Vagina (tissue), 2 donors: ENCODE measurements around the gene B3GAT3. TPM values are rescaled to one million over a fixed set of nuclear protein-coding genes. Genes with fewer than 3 reads are reported as not detected.
"Not testable (repeated sequence)": the region's sequence is repeated elsewhere in the genome, so short reads cannot be mapped to it uniquely, and the experiment has no call there.

Experiments used
- DNase-seq, 2 donors: peaks; one replicate each; pipeline ENCODE4 v3.0.0-alpha.2; 2017; ENCODE audit errors: extremely low spot score in 2 of 2
- H3K27ac ChIP-seq: fragments of 200-600 bp; sonication (generic); one replicate; pipeline ENCODE4 v1.5.1; 2019
- H3K27me3 ChIP-seq: fragments of 200-600 bp; sonication (generic); one replicate; pipeline ENCODE4 v1.5.1; 2019
- H3K36me3 ChIP-seq, 2 donors: fragments of 200-600 bp; sonication (generic); one replicate each; pipeline ENCODE4 v1.5.1; 2017 to 2019
- H3K4me1 ChIP-seq: fragments of 200-600 bp; sonication (generic); one replicate; pipeline ENCODE4 v1.5.1; 2019
- H3K4me3 ChIP-seq, 2 donors: fragments of 200-600 bp; sonication (generic); 1 replicate in 1 of 2; 2 replicates in 1 of 2; pipeline ENCODE4 v1.5.1; 2016 to 2019
- H3K9me3 ChIP-seq: fragments of 200-600 bp; sonication (generic); one replicate; pipeline ENCODE4 v1.5.1; 2019
- CTCF ChIP-seq, 3 experiments: fragments of 450-650 bp in 2 of 3; fragments of 200-600 bp in 1 of 3; sonication (generic) in 1 of 3; IDR thresholded peaks; one replicate each; pipeline ENCODE4 v1.5.1; 2017 to 2019; ENCODE audit warnings: antibody characterized with exemption in 3 of 3, mild to moderate bottlenecking in 2 of 3, moderate library complexity in 2 of 3
- POLR2A ChIP-seq, 2 donors: fragments of 450-650 bp; IDR thresholded peaks; one replicate each; pipeline ENCODE4 v1.6.1; 2017; ENCODE audit warnings: antibody characterized with exemption in 2 of 2, mild to moderate bottlenecking in 2 of 2, moderate library complexity in 2 of 2
- POLR2AphosphoS5 ChIP-seq, 2 donors: sonication (generic); formaldehyde crosslinking; IDR thresholded peaks; one replicate each; pipeline ENCODE4 v1.9.0; 2017; ENCODE audit warnings: antibody characterized with exemption in 2 of 2, mild to moderate bottlenecking in 2 of 2, low read depth in 1 of 2; ENCODE audit not compliant: insufficient read depth in 1 of 2
- intact Hi-C: fragments of 100-400 bp; cut with DNase I; formaldehyde crosslinking; loops from one replicate; pipeline ENCODE4 v1.15.1; 2023
- total RNA-seq: library from RNA; depleted of rRNA; stranded (reverse); fragments of >200 nt; gene quantifications from one replicate; pipeline ENCODE4 v1.2.3, GENCODE V29; 2016

B3GAT3 gene
- total RNA-seq, 1 donor from 2014 or later, result 41.7 TPM

GRCh38 chr11:62573006-62573591, 48.7 kb downstream of the B3GAT3 start:
- TF ChIP-seq CTCF (IDR thresholded peaks at IDR 0.05) (no peak), POLR2AphosphoS5 (IDR thresholded peaks at IDR 0.05; ENCODE audit: insufficient read depth in 1 of 2, low read depth in 1 of 2) (no peak), POLR2A (IDR thresholded peaks at IDR 0.05) (no peak)
- intact Hi-C loops, result no loop called here

GRCh38 chr11:62572431-62572830, 49.4 kb downstream of the B3GAT3 start:
- intact Hi-C loops, result no loop called here
- Histone ChIP-seq H3K9me3 (no peaks in the 10 kb centered on the region), H3K4me1 (peaks cover 54% of the 10 kb centered on the region), H3K36me3 (peaks cover 0 to 57% of the 10 kb centered on the region in 2 donors), H3K27me3 (no peaks in the 10 kb centered on the region), H3K4me3 (peak overlapping the region; percentile 53 to 84), H3K27ac (peak overlapping the region; percentile 100)
- DNase-seq, result no peak
- TF ChIP-seq POLR2AphosphoS5 (IDR thresholded peaks at IDR 0.05; ENCODE audit: insufficient read depth in 1 of 2, low read depth in 1 of 2) (no peak), POLR2A (IDR thresholded peaks at IDR 0.05) (no peak), CTCF (IDR thresholded peaks at IDR 0.05) (no peak)

More at GRCh38 chr11:62573006-62573591, 48.7 kb downstream of the B3GAT3 start:
- Histone ChIP-seq H3K9me3 (no peaks in the 10 kb centered on the region), H3K4me3 (peak overlapping the region; percentile 53 to 84), H3K36me3 (peaks cover 0 to 52% of the 10 kb centered on the region in 2 donors), H3K27me3 (no peaks in the 10 kb centered on the region), H3K4me1 (peaks cover 54% of the 10 kb centered on the region), H3K27ac (peak overlapping the region; percentile 100)
- DNase-seq, result no peak

- DNase-seq, H3K27ac ChIP-seq, H3K9me3 ChIP-seq, intact Hi-C loops, H3K27me3 ChIP-seq, H3K4me3 ChIP-seq: not testable (repeated sequence)
- Histone ChIP-seq H3K36me3 (peaks cover 0 to 60% of the 10 kb centered on the region in 2 donors), H3K4me1 (peaks cover 48% of the 10 kb centered on the region)
These were observed 50.3 kb downstream of the B3GAT3 start for GRCh38 chr11:62571493-62571892.

GRCh38 chr11:62570903-62571302, 50.9 kb downstream of the B3GAT3 start:
- intact Hi-C loops, H3K4me3 ChIP-seq, H3K9me3 ChIP-seq, DNase-seq, H3K27me3 ChIP-seq, H3K27ac ChIP-seq: not testable (repeated sequence)
- peaks cover 0 to 62% of the 10 kb centered on the region in 2 donors for H3K36me3 ChIP-seq
- H3K4me1 ChIP-seq, result peaks cover 42% of the 10 kb centered on the region

- TF ChIP-seq CTCF (IDR thresholded peaks at IDR 0.05) (no peak), POLR2AphosphoS5 (IDR thresholded peaks at IDR 0.05; ENCODE audit: insufficient read depth in 1 of 2, low read depth in 1 of 2) (no peak), POLR2A (IDR thresholded peaks at IDR 0.05) (no peak)
- intact Hi-C loops, result no loop called here
- no peak overlapping the region for H3K4me3 ChIP-seq
- H3K4me1 ChIP-seq, result peaks cover 29% of the 10 kb centered on the region
- H3K27ac ChIP-seq, result no peak overlapping the region
- H3K36me3 ChIP-seq, result peaks cover 0 to 74% of the 10 kb centered on the region in 2 donors
- H3K27me3 ChIP-seq, result no peaks in the 10 kb centered on the region
- H3K9me3 ChIP-seq, result no peaks in the 10 kb centered on the region
- no peak for DNase-seq
These were observed 52.2 kb downstream of the B3GAT3 start for GRCh38 chr11:62569611-62570010.

- Histone ChIP-seq H3K9me3 (no peaks in the 10 kb centered on the region), H3K27ac (no peak overlapping the region), H3K27me3 (no peaks in the 10 kb centered on the region), H3K4me1 (peaks cover 17% of the 10 kb centered on the region), H3K36me3 (peaks cover 0 to 93% of the 10 kb centered on the region in 2 donors), H3K4me3 (no peak overlapping the region)
- intact Hi-C loops, result no loop called here
- TF ChIP-seq POLR2AphosphoS5 (IDR thresholded peaks at IDR 0.05; ENCODE audit: insufficient read depth in 1 of 2, low read depth in 1 of 2) (no peak), CTCF (IDR thresholded peaks at IDR 0.05) (no peak), POLR2A (IDR thresholded peaks at IDR 0.05) (no peak)
- DNase-seq, result no peak
These were observed 54.7 kb downstream of the B3GAT3 start for GRCh38 chr11:62567018-62567633.
